ENCODE measurements around the gene CDCP2.

CDCP2 gene

GRCh38 chr1:54152696-54153095 is at the start of gene CDCP2:
TSS of gene CDCP2 (minus strand) at chr1:54153000. CDS start at chr1:54152922, 78 bp downstream.
- no peak for DNase-seq

DNA sequence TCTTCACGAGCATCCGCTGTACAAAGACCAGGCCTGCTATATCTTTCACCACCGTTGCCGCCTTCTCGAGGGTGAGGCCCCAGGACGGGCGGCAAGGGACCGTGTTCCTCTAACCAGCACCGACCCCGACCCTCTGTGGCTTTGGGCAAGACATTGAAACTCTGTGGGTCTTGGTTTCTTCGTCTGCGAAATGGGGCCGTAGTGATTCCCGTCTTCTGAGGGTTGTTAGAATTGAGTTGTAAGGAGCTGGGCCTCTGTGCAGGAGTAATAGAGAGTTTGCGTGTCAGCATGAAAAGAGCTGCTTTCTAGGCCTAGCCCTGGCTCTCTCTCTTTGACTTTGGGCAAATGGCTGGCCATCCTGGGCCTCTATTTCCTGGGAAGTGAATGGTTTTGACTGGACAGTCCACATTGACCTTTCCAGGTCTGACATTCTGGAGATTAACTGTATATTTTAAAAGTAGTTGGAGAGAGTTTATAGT is 47.8 kb upstream of the CDCP2 start:
- DNase-seq = no peak

DNA sequence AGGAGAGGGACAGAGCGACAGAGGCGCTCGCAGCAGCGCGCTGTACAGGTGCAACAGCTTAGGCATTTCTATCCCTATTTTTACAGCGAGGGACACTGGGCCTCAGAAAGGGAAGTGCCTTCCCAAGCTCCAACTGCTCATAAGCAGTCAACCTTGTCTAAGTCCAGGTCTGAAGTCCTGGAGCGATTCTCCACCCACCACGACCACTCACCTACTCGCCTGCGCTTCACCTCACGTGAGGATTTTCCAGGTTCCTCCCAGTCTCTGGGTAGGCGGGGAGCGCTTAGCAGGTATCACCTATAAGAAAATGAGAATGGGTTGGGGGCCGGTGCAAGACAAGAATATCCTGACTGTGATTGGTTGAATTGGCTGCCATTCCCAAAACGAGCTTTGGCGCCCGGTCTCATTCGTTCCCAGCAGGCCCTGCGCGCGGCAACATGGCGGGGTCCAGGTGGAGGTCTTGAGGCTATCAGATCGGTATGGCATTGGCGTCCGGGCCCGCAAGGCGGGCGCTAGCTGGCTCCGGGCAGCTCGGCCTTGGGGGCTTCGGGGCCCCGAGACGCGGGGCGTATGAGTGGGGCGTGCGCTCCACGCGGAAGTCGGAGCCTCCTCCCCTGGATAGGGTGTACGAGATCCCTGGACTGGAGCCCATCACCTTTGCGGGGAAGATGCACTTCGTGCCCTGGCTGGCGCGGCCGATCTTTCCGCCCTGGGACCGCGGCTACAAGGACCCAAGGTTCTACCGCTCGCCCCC is 47.1 kb upstream of the CDCP2 start, which contains the start of the genes CYB5RL and MRPL37:
CYB5RL (minus strand) TSS at position 266 of the 754 bp plus-strand sequence. CDS start 4,414 bp downstream, outside the sequence.
MRPL37 (plus strand) TSS at position 403 of the 754 bp plus-strand sequence; CDS start at position 480, 77 bp downstream.
- peak; percentile 90 to 96 for DNase-seq

DNA sequence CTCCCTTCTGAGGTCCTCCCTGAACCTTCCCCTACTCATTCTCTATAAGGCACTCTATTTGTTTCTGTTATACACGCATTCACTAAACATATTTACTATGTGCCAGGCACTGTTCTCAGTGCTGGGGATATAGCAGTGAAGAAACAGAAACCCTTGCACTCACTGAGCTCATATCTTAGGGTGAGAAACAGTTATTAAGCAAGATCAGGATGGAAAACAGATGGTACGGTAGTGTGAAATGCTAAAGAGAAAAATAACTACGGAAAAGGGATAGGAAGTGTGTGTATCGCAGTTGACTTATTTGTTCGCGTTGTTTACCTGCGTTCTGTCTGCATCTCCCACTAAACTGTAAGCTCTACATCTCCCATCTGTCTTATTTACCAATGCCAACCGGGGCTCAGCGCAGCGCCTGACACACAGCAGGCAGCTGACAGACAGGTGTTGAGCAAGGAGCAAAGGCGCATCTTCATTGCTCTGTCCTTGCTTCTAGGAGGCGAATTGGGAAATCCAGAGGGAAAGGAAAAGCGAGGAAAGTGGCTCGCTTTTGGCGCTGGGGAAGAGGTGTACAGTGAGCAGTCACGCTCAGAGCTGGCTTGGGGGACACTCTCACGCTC is 46.5 kb upstream of the CDCP2 start:
- peak in 1 of 2 donors; percentile 3 for DNase-seq

- no peak for DNase-seq
Measured at GRCh38 chr1:54193453-54193852, 40.7 kb upstream of the CDCP2 start.

- DNase-seq = no peak
Measured at GRCh38 chr1:54191525-54191924, 38.7 kb upstream of the CDCP2 start.

GRCh38 chr1:54190526-54190925 is 37.7 kb upstream of the CDCP2 start:
- no peak for DNase-seq

DNA sequence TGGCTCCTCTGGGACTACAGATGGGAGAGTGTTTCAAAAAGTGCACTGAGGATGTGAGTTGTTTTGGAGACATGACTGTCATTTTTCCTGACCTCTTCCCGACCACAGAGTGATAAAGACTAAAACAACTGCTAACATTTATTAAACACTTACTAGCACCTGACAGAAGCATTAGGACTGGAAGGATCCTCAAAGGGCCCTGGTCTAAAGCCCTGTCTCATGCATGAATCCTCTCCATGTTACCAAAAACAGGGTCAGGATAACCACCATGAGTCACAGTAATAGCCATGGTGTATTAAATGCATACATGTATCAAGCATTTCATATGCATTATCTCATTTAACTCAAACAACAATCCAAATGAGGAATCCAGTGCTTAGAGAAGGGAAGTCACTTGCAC is 35.5 kb upstream of the CDCP2 start:
- no peak for DNase-seq

- no peak for DNase-seq
Measured at GRCh38 chr1:54186056-54186455, 33.3 kb upstream of the CDCP2 start.

- DNase-seq = no peak
Measured at GRCh38 chr1:54180701-54181360, 28.0 kb upstream of the CDCP2 start.

DNA sequence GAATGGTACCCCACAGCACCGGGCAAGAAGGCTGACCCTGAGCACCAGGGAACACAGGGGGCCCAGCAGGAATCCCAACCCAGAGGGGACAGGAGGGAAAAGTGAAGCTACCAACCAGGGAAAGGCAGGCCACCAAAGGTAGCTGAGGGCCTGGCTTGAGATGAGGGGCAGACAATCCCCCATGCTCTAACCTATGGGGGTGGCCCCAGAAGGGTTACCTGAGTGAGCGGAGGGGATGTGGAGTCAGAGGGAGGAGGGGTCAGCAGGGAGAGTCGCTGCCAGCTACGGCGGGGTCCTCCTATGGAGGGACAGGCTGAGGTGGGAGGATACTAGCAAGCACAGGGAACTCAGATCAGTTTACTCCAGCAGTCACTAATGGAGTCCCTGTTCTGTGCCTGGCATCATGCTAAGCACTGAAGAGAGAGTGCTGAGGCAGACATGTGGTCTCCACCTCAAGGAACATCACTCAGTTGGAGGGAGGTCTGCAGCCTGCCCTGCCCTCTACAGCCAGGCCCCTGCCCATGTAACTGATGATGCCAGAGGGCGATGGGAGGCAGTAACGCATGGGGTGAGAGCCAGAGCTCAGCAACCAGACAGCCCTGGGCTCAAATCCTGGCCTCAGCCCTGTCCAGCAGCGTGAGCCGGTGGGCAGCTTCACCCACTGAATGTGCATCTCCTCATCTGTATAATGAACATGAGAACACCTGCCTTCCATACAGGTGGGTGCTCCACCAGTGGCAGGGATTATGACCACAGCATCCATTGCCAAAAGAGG is 25.7 kb upstream of the CDCP2 start:
- DNase-seq = no peak

- DNase-seq = no peak
Measured at GRCh38 chr1:54177726-54178125, 24.9 kb upstream of the CDCP2 start.

DNA sequence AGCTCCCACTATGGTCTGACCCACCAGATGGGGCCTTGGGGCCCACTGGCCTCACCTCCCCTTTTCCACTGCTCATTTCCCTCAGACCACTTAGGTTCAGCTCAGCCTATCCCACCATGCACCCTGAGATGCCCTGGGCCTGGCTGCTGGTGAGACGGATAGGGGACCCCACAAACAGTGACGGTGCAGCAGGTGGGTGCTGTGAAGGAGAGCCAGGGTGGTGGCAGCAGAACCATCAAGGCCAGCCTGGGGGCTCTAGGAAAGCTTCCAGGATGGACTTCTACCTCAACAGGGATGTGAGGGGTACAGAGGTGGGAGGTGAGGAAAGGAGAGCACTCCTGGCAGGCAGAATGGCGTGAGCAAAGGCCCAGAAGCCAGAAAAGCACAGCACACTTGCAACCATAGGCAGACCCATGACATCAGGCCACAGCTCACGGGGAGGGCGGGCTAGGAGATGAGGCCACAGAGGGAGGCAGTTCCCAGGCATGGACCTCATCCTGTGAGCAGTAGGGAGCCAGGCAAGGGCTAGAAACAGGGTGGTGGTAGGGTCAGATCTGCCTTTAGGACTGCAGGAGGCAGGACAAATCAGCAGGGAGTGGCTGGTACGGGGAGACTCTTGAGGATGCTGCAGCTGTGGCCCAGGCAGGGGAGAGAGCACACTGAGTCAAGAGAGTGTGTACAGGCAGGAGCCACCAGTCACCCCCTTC is 24.0 kb upstream of the CDCP2 start:
- no peak for DNase-seq

DNA sequence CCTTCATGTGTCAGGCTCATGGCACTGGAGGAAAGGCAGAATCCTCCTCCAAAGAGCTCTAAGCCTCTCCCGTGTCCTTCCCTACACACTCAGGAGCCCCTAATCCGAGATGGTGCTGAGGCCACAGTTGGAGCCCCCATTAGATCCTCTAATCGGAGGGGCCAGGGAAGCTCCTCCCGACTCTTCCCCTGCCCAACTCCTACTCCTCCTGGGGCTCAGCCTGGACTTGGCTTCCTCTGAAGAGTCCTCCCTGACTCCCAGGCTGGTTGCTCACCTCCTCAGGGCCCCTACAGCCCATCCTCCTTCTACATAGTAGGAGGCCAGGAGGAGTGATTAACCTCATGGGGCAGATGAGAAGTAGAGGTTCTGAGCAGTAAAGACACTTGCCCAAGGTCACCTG is 21.3 kb upstream of the CDCP2 start:
- DNase-seq = no peak

DNA sequence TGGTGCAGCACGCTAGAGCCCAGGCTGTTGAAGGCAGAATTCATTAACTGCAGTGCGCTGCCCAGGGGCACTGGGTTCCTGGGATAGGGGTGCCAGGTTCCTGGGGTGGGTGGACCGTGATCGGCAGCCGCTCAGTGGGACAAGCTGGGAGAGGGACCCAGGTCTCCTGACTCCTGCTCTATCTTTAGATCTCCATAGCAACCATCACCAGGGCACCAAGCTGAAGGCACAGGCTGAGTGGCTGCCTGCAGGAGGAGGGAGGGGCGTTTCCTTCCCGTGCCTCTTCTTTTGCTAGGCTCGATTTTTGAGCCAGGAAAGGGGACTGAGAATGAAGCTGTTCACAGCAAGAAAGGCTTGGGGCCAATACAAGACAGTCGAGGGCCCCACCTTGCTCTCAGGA is 20.9 kb upstream of the CDCP2 start:
- no peak for DNase-seq

- DNase-seq = no peak
Measured at GRCh38 chr1:54172614-54173599, 20.1 kb upstream of the CDCP2 start.

DNA sequence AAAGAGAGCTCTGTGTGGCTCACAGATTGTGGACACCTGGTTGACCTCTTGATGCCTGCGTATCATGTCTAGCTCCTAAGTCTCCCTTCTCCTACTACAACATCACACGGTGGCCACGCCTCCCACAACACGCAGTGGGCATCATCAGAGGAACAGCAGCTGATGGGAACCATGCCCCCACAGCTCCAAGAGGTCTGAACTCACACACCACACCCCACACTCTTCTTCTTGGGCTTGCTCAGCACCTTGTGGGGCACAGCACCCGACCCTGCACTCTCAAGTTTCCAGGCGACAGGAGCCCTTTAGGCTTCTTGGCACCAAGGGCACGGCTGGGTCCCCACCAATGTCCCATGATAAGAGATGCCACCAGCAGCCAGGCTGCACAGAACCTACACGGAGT is 18.8 kb upstream of the CDCP2 start:
- no peak for DNase-seq

GRCh38 chr1:54171016-54171415 is 18.2 kb upstream of the CDCP2 start:
- DNase-seq = peak; percentile 7 to 73

DNA sequence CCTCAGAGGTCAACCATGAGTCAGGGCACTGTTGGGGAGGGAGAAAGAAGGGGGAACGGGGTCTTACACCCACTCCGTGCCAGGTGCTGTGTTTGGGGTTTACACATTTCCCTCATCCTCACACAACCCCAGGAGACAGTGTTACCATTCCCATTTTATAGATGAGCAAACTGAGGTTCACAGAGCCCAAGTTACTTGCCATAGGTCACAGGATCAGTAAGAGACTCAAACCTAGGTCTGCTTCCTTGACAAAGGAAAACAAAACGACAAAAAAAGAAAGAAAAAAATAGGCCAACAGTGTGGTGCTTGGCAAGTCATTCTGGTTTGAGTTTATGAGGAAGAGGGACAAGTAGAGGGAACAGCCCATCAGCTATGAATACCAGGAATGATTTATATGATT is 16.3 kb upstream of the CDCP2 start:
- no peak for DNase-seq

DNA sequence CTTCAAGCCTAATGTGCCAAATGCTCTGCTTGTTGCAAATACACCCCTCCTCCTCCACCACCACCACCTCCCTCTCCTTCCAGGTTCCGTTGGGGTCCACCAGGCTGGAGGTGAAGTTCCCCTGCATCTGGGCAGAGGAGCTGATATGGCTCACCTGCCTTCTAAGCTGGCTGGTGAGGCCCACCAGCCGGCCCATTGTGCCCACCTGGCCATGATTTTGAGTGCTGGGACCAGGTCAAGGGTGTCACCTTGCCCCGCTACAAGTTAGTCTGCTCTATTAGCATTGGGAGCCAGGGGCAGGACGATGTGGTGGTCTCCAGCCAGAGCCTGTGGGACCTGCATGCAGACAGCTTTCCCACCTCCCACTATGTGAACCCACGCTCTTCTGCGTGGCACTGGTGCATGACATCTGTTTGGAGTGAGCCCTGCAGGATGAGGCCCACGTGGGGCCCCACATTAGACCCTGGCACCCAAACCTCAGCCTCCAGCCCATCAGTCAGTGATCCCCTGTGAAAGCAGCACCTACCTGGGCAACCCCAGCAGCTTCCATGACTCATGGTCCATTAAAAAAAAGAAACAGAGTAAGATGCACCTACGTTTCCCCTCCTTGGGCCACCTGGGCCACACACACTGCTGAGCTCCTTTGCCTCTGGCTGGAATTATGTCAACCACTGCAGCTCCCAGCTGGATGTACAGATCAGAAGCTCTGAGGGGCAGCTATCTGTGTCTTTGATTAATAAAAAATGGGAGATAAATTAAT is 15.6 kb upstream of the CDCP2 start:
- no peak for DNase-seq
